Limb (tissue), 2 donors: Measurements from ENCODE around the gene ASCC3.

Source experiments
- DNase-seq, 2 donors: peaks; one replicate each; pipeline ENCODE4 v3.0.0-alpha.2; 2016; ENCODE audit errors: extremely low spot score in 2 of 2

ASCC3 gene, protein sequence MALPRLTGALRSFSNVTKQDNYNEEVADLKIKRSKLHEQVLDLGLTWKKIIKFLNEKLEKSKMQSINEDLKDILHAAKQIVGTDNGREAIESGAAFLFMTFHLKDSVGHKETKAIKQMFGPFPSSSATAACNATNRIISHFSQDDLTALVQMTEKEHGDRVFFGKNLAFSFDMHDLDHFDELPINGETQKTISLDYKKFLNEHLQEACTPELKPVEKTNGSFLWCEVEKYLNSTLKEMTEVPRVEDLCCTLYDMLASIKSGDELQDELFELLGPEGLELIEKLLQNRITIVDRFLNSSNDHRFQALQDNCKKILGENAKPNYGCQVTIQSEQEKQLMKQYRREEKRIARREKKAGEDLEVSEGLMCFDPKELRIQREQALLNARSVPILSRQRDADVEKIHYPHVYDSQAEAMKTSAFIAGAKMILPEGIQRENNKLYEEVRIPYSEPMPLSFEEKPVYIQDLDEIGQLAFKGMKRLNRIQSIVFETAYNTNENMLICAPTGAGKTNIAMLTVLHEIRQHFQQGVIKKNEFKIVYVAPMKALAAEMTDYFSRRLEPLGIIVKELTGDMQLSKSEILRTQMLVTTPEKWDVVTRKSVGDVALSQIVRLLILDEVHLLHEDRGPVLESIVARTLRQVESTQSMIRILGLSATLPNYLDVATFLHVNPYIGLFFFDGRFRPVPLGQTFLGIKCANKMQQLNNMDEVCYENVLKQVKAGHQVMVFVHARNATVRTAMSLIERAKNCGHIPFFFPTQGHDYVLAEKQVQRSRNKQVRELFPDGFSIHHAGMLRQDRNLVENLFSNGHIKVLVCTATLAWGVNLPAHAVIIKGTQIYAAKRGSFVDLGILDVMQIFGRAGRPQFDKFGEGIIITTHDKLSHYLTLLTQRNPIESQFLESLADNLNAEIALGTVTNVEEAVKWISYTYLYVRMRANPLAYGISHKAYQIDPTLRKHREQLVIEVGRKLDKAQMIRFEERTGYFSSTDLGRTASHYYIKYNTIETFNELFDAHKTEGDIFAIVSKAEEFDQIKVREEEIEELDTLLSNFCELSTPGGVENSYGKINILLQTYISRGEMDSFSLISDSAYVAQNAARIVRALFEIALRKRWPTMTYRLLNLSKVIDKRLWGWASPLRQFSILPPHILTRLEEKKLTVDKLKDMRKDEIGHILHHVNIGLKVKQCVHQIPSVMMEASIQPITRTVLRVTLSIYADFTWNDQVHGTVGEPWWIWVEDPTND (N-terminal part only)

DNA sequence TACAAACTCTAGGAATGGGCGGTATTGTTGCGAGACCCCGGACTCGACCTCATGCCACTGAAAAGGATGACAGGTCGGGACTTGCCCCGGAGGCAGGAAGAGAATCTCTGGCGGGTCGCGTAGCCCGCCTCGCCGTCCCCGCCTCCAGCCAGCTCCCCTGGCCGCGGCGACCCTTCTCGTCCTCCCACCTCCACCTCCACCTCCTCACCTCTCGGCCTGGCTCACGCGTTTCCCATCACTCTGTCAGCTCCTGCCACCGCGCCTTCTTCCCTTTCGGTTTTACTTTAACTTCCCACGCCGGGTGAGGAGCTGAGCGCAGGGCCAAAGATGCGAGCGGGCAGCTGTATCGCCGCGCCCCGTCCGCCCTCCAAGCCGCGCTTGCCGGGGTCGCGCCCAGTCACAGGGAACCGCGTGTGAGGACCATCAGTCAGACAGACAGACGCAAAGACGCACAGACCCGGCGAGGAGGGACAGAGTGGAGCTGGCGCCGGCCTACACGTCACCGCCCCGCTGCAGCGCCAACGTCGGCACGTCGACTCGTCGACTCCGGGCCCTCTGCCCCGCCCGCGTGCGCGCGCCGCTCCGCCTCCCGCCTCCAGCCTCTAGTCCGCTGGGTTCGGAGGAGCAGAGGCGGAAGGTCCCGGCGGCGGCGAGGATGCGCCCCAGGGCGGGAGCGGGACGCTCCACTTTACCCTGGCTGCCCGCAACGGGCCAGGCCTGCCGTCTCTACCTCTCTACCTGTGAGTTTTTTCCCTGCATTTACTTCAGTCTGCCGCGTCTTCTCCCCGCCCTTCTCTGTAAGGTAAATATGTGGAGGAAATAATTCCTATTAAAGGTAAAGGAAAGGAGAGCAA, at the start of gene ASCC3:
TSS of gene ASCC3 (minus strand) at position 477 of the 854 bp plus-strand sequence. CDS start 13,332 bp downstream, outside the sequence.
- DNase-seq: peak; percentile 92 to 93

GRCh38 chr6:100925749-100926148, 44.6 kb upstream of the ASCC3 start:
- no peak for DNase-seq

DNA sequence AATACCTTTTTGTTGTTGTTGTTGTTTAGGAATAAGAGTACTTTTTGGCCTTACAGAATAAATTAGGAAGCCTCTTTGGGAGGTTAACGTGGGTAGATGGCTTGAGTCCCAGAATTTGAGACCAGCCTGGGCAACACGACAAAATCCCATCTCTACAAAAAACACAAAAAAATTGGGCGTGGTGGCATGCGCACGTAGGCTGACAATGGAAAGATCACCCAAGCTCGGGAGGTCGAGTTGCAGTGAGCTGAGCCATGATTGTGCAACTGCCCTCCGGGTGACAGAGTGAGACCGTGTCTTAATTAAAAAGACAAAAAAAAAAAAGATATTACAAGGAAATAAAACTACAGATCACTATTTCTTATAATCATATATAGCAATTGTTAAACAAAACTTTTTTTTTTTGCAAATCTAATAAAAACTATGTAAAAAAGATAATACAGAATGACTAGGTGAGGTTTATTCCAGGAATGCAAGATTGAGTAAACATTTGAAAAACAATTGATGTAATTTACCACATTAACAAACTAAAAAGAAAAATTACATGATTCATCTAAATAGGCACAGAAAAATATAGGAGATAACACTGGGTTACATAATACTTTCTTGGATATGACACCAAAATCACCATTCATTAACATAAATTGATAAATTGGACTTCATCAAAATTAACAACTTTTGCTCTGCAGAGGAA, 43.6 kb upstream of the ASCC3 start:
- DNase-seq: no peak

GRCh38 chr6:100923481-100924165, 42.5 kb upstream of the ASCC3 start:
- DNase-seq: peak in 1 of 2 donors; percentile 3

- DNase-seq: no peak
Measured at GRCh38 chr6:100920028-100920605, 39.0 kb upstream of the ASCC3 start.

DNA sequence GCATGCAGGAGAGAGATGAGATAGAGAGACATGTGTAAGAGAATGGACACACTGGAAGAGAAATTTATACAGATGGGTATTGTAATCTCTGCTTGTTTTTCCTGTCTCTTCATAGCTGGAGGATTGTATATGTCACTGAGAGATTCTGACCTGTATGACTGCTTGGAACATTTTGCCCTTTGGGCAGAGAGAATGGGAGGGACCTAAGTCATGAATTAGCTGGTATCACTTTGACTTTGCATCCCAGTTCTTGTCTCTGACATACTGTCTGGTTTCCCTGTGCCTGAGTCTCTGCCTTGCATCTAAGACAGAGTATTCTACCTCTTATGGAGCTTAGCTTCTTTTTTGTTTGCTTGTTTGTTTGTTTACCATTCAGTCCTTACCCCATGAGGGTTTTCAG, 37.0 kb upstream of the ASCC3 start:
- DNase-seq: no peak

DNA sequence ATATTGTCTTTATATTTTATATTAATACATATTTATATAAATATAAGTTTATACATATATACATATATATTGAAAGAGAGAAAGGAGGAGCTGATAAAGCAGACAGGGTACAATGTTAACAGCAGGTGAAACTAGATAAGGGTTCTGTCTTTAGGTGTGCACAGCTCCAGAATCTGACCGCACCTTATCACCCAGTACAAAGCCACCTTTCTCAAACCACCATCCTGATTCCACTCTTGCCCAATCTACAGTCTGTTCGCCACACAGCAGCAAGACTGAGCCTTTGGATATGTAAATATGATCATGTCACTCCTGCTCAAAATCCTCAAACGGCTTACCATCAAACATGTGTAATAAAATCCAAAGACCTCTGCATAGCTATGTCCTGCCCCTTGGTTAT, 34.7 kb upstream of the ASCC3 start:
- DNase-seq: no peak

DNA sequence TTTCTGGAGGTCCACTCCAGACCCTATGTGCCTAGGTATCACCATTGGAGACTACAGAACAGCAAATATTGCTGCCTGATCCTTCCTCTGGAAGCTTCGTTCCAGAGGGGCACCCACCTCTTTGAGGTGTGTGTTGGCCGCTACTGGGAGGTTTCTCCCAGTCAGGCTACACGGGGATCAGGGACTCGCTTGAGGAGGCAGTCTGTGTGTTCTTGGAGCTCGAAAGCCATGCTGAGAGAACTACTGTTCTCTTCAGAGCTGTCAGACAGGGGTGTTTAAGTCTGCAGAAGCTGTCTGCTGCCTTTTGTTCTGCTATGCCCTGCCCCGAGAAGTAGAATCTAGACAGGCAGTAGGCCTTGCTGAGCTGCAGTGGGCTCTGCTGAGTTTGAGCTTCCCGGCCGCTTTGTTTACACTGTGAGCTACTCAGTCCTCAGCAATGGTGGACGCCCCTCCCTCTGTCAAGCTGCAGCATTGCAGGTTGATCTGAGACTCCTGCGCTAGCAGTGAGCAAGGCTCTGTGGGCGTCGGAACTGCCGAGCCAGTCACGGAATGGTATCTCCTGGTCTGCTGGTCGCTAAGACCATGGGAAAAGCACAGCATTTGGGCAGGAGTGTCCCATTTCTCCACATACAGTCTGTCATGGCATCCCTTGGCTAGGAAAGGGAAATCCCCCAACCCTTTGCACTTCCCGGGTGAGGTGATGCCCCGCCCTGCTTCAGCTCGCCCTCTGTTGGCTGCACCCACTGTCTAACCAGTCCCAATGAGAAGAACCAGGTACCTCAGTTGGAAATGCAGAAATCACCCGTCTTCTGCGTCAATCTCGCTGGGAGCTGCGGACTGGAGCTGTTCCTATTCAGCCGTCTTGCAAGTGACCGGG, 32.5 kb upstream of the ASCC3 start:
- DNase-seq: no peak

DNA sequence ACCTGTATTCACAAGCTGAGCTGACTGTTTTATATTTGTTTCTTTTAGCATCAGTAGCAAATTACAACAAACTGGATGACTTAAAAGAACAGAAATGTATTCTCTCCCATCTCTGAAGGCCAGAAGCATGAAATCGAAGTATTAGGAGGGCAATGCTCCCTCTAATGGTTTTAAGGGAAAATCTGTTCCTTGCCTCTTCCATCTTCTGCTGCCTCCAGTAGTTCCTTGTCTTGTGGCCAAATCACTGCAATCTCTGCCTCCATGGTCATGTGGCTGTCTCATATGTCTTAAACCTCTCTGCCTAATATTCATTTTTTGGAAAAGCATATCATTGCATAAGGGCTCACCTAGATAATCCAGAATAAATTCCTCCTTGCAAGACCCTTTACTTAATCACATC, 25.2 kb upstream of the ASCC3 start:
- DNase-seq: no peak

DNA sequence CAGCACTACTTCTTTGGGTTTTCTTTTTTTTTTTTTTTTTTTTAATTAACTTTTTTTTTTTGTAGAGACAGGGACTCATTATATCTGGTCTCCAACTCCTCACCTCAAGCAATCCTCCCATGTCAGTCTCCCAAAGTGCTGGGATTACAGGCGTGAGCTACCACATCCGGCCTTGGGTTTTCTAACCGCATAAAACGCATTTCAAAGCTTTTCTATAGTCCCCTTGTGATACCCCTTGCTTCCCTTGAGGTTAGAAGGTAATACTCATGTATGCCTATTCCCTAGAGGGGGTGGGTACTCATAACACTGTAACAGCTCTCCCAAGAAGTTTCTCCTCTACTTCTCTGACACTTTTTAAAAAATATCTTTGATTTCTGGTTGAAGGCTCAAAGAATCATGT, 23.9 kb upstream of the ASCC3 start:
- no peak for DNase-seq

DNA sequence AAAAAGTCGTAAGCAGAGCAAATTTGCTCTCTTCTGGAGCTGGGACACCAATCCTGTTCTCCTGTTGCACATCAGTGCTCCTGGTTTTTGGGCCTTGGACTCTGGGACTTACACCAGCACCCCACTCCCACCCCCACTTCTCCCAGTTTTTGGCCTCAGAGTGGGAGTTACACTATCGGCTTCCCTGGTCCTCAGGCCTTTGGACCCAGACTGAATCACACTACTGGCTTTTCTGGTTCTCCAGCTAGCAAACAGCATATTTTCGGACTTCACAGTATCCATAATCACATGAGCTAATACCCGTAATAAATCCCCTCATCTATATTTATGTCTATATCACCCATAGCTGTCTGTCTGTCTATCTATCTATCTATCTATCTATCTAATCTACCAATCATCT, 23.2 kb upstream of the ASCC3 start:
- DNase-seq: no peak

DNA sequence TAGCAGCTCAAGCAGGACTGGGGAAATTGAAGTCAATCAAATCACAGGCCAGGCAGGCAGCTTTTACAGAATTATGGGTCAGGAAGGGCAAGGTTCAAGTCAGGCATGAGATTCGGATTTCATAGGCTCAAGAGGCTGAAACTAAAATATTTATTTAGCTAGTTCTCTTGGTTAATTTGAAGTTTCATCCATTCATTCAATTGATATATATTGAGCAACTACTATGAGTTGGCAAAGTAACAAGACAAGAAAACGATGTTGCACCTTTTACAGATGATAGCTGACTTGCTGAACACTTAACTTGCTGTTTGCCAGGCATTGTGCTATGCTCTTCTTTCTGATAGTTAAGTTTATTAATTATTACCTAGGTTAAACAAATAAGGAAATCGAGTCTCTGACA, 20.5 kb upstream of the ASCC3 start:
- DNase-seq: no peak

- DNase-seq: no peak
Measured at GRCh38 chr6:100899202-100899601, 18.1 kb upstream of the ASCC3 start.

DNA sequence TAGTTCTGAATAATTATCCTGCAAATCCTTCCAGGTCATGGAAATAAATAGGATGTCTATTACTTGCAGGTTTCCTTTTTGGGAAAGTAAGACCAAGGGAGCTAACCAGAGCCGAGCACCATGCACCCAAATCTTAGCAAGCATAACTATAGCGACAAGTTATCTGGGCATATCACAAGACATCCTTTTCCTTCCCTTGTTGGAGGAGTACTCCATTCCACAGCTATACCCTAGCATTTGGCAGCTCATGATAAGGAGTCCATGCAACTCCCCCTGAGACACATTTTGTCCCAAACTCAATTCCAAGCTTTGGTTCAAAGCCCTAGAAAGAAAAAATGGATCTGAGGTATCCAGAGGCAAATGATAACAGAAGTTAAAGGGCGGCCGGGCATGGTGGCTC, 16.5 kb upstream of the ASCC3 start:
- DNase-seq: no peak

DNA sequence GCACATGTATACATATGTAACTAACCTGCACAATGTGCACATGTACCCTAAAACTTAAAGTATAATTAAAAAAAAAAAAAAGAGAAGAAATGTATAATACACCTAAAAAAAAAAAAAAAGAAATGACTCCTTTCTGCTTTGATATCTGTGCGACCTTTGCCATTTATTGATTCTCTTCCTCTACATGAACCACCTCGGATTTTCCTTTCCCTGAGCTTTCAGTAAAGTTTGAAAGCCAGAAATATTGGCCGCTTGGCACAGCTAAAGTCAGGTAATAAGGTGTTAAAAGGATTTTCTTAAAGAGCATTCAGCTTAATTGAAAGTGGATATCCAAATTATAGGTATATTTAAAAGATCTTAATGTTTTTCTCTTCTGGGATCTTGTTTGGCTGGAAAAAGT, 12.6 kb upstream of the ASCC3 start:
- DNase-seq: no peak

DNA sequence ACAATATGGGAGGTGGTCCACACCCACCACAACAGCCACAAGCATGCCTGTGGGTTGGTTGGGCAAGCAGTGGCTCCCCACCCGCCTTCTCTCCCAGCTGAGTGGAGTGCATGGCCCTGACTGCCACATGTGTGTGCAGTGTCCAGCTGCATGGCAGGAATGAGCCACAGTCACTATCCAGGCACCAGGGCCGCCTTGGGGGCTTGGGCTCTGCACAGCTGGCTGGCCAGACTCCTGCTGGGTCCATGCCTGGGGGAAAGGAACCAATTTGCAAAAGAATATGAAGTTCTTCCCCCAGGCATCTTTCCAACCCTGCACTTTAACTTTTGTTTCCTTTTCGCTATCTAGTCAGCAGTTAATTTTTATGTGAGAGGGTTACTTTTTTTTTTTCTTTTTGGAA, 11.6 kb upstream of the ASCC3 start:
- DNase-seq: no peak

DNA sequence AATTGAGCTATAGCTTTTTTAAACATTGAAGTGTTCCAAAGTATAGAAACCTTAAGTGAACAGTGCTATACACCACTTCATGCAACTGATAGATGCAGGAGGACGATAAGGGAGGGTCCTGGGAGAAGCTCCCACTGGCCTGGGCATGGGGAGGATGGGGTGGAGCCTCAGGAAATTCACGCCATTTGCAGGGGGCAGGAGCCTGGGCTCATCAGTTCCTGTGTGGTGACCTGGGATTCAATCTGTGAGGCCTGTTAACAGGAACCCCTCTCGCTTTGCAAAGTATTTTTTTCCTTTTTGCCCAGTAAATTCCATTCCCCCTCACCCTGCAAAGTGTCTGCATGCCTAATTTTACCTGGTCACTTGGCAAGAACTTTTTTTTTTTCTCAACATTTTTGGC, 11.0 kb upstream of the ASCC3 start:
- no peak for DNase-seq

GRCh38 chr6:100891079-100891478, 9.9 kb upstream of the ASCC3 start:
- DNase-seq: no peak
